Glutamatergic neuron (in vitro differentiated cells): ENCODE data around the gene CLIC1. TPM values are rescaled to one million over a fixed set of nuclear protein-coding genes. Genes with fewer than 3 reads are reported as not detected.
A peak's percentile ranks its signal among the peaks of the same experiment; 100 is the strongest.

Experiments used
- DNase-seq: peaks from one replicate; pipeline ENCODE4 v3.0.0; 2022
- H3K27ac Mint-ChIP-seq: one replicate; pipeline ENCODE4 v1.8.0; 2020; ENCODE audit warnings: mild to moderate bottlenecking, mixed read lengths, inconsistent platforms; ENCODE audit not compliant: unreplicated experiment
- H3K27me3 Mint-ChIP-seq: one replicate; pipeline ENCODE4 v1.8.0; 2020; ENCODE audit warnings: mild to moderate bottlenecking, moderate library complexity, mixed read lengths, inconsistent platforms; ENCODE audit not compliant: unreplicated experiment
- H3K36me3 Mint-ChIP-seq: one replicate; pipeline ENCODE4 v1.8.0; 2020; ENCODE audit warnings: mild to moderate bottlenecking, mixed read lengths, inconsistent platforms; ENCODE audit not compliant: unreplicated experiment
- H3K4me1 Mint-ChIP-seq: one replicate; pipeline ENCODE4 v1.8.0; 2020; ENCODE audit warnings: mild to moderate bottlenecking, low read depth, mixed read lengths, inconsistent platforms; ENCODE audit not compliant: unreplicated experiment
- H3K4me3 Mint-ChIP-seq: one replicate; pipeline ENCODE4 v1.8.0; 2020; ENCODE audit warnings: mild to moderate bottlenecking, mixed read lengths, inconsistent platforms; ENCODE audit not compliant: unreplicated experiment
- H3K9me3 Mint-ChIP-seq: one replicate; pipeline ENCODE4 v1.8.0; 2020; ENCODE audit warnings: mild to moderate bottlenecking, moderate library complexity, mixed read lengths, inconsistent platforms; ENCODE audit not compliant: unreplicated experiment
- total RNA-seq: library from RNA; stranded (reverse); fragmentation: NEBNext Ultra II Directional; extraction: Animal tissue kit (Norgen Biotek cat#: 25700); gene quantifications from one replicate; pipeline ENCODE4 v1.2.1, GENCODE V29; 2021; ENCODE audit not compliant: unreplicated experiment
- TF ChIP-seq, protein P1 (sequence below): fragments of 200-600 bp; sonication (generic); IDR thresholded peaks from one replicate; pipeline ENCODE4 v1.5.0; 2021; ENCODE audit not compliant: partially characterized antibody, unreplicated experiment

The CLIC1 gene
- total RNA-seq, 1 donor from 2014 or later: 310 TPM

DNA sequence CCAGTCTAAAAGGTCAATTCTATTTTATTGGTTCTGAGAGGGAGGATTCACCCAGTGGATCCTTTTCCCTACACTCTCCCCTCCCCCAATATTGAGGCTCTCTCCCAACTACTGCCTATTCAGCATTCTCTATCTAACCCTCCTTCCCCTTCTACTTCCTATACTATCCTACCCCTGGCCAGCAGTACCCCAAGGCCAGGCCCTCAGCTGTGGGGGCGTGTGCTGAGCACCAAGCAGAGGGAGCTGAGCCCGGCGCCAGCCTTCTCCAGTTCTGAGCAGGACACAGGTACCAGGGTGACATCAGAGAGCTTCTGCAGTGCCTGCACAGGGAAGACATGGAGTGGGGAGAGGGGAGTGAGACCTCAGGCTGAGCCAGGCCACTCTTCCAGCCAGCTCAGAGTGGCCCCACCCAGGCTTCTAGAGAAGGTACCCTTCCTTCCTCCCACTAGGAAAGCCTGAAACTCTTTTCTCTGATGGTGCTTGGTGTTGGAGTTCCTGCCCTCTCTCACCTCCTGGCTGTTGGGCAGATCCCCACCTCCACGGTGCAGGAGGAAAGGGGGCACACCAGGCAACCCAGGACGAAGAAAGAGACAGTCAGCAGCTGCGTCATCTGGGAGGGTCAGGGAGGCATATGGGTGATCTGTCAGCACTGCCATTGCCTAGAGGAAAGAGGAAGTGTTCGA, 9.2 kb downstream of the CLIC1 start:
- H3K36me3 Mint-ChIP-seq: peaks cover 14% of the 10 kb centered on the region
- peaks cover 12% of the 10 kb centered on the region for H3K9me3 Mint-ChIP-seq
- TF ChIP-seq, protein P1, sequence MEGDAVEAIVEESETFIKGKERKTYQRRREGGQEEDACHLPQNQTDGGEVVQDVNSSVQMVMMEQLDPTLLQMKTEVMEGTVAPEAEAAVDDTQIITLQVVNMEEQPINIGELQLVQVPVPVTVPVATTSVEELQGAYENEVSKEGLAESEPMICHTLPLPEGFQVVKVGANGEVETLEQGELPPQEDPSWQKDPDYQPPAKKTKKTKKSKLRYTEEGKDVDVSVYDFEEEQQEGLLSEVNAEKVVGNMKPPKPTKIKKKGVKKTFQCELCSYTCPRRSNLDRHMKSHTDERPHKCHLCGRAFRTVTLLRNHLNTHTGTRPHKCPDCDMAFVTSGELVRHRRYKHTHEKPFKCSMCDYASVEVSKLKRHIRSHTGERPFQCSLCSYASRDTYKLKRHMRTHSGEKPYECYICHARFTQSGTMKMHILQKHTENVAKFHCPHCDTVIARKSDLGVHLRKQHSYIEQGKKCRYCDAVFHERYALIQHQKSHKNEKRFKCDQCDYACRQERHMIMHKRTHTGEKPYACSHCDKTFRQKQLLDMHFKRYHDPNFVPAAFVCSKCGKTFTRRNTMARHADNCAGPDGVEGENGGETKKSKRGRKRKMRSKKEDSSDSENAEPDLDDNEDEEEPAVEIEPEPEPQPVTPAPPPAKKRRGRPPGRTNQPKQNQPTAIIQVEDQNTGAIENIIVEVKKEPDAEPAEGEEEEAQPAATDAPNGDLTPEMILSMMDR: no peak
- DNase-seq: no peak
- peaks cover 17% of the 10 kb centered on the region for H3K27me3 Mint-ChIP-seq
- H3K4me3 Mint-ChIP-seq: peak overlapping the region; percentile 34
- H3K27ac Mint-ChIP-seq: no peak overlapping the region
- peaks cover 6% of the 10 kb centered on the region for H3K4me1 Mint-ChIP-seq

DNA sequence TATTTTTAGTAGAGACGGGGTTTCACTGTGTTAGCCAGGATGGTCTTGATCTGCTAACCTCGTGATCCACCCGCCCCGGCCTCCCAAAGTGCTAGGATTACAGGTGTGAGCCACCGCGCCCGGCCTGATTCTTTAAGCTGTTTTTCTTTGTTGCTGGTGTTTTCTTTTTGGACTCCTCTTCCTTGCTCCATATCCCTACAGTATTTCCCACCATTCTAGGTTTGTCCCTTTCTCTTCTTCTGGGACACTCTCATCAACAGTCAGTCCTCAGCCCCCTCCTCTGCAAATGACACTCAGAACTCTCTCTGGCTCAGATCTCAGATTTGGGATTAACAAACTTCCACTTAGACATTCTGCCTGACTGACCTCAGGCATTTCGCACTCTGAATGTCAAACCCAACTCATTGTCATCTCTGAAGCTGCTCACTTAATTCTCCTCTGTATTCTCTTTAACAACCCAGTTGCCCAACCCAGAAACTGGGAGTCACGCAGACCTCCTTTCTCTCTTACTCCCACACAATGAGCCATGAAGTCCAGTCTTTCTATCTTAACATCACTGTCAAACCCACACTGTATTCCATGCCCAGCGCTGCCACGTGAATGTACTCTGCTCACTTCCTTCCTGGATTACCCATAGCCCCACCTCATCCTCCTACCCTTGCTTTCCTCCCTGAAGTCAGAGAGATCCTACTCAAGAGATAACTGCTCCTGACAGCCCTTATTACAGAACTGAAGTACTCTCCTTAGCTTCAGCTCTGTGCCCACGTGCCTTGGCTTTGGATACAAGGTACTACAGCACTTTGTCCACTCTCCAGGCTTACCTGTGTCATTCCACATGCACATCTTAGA, 10.6 kb downstream of the CLIC1 start:
- Mint-ChIP-seq H3K36me3 (peaks cover 14% of the 10 kb centered on the region), H3K27ac (peak overlapping the region; percentile 69), H3K9me3 (peaks cover 12% of the 10 kb centered on the region), H3K4me3 (no peak overlapping the region), H3K4me1 (peaks cover 6% of the 10 kb centered on the region), H3K27me3 (peaks cover 22% of the 10 kb centered on the region)
- no peak for DNase-seq
- TF ChIP-seq, protein P1: no peak

DNA sequence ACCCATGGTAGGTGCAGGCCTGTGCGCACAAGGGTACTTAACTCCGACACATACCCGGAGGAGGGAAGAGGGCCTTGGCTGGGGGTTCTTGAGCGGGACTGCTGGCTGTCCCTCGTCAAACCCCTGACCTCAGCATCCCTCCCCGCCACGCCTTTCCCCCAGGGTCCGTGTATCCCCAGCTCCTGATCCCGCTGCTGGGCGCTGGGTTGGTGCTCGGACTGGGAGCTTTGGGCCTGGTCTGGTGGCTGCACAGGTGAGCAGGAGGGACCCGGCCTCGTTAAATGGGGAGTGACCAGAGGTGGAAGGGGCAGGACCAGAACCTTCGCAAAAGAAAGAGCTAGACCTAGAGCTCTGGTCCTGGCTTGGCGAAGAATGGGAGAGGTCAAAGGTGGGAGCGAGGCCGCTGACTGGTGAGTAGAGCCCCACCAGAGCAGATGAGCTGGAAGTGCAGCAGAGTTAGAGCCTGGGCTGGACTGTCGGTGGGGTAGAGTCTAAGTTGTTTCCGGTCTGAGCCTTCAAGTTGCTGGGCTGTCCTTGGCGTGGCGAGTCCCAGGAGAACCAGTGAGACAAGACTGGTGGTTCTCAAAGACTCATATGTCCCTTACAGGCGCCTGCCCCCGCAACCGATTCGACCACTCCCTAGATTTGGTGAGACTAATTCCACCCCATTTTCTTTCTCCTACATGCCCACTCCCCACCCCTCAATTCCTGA, 12.2 kb downstream of the CLIC1 start:
- Mint-ChIP-seq H3K27ac (no peak overlapping the region), H3K27me3 (peaks cover 18% of the 10 kb centered on the region), H3K36me3 (peaks cover 14% of the 10 kb centered on the region), H3K9me3 (peaks cover 16% of the 10 kb centered on the region), H3K4me1 (no peaks in the 10 kb centered on the region), H3K4me3 (no peak overlapping the region)
- TF ChIP-seq, protein P1: no peak
- no peak for DNase-seq

DNA sequence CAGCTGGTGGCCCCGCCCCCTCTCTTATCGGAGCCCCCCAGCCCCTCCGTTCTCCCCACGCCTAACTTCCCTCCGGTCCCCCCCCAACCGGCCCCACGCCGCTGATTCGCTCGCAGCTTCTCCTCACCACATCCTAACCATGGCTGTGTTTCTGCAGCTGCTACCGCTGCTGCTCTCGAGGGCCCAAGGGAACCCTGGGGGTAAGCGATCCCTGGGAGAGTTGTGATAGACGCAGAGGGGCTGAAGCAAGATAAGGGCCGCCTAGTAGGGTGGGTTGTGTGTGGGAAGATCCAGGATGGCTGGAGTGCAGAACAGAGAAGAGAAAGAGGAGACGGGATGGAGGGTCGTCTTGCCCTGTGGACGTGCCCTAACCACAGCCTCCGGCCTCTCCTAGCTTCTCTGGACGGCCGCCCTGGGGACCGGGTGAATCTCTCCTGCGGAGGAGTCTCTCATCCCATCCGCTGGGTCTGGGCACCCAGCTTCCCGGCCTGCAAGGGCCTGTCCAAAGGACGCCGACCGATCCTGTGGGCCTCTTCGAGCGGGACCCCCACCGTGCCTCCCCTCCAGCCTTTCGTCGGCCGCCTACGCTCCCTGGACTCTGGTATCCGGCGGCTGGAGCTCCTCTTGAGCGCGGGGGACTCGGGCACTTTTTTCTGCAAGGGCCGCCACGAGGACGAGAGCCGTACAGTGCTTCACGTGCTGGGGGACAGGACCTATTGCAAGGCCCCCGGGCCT, 12.9 kb downstream of the CLIC1 start, which contains the start of gene MPIG6B:
Gene MPIG6B, plus strand, starts transcription at position 129 of the 735 bp plus-strand sequence. Its CDS starts 11 bp downstream, at position 140.
- no peak within 1 kb of the TSS for H3K27ac Mint-ChIP-seq
- peaks cover 14% of the 10 kb centered on the region for H3K9me3 Mint-ChIP-seq
- TF ChIP-seq, protein P1: no peak
- H3K27me3 Mint-ChIP-seq: peaks cover 17% of the 10 kb centered on the region
- H3K36me3 Mint-ChIP-seq: peaks cover 14% of the 10 kb centered on the region
- DNase-seq: no peak
- H3K4me1 Mint-ChIP-seq: no peaks in the 10 kb centered on the region
- H3K4me3 Mint-ChIP-seq: no peak within 1 kb of the TSS
